Left lung (tissue), 10 donors: ENCODE measurements around the gene PKD1. TPM values are rescaled to one million over a fixed set of nuclear protein-coding genes. Genes with fewer than 3 reads are reported as not detected.

Experiments
- ATAC-seq: fragments of 200-7000 bp; cut with Tn5 transposase; one replicate; pipeline ENCODE4 v1.9.1; 2020; ENCODE audit warnings: moderate library complexity
- DNase-seq, 4 donors: peaks; one replicate each; pipeline ENCODE4 v3.0.0-alpha.2; 2013 to 2020
- H3K27ac ChIP-seq, 2 donors: fragments of 200-600 bp; sonication (generic) in 1 of 2; one replicate each; pipeline versions ENCODE4 v1.5.0 to v1.8.0; 2020 to 2021
- H3K27me3 ChIP-seq, 2 donors: fragments of 200-600 bp; sonication (generic) in 1 of 2; one replicate each; pipeline versions ENCODE4 v1.5.0 to v1.8.0; 2020 to 2021
- H3K36me3 ChIP-seq, 2 donors: fragments of 200-600 bp; sonication (generic) in 1 of 2; one replicate each; pipeline versions ENCODE4 v1.5.0 to v1.8.0; 2020 to 2021
- H3K4me1 ChIP-seq, 2 donors: fragments of 200-600 bp; one replicate each; pipeline ENCODE4 v1.8.0; 2021
- H3K4me3 ChIP-seq, 2 donors: fragments of 200-600 bp; sonication (generic) in 1 of 2; one replicate each; pipeline versions ENCODE4 v1.5.0 to v1.8.0; 2020 to 2021; ENCODE audit warnings: mild to moderate bottlenecking in 1 of 2
- H3K9me3 ChIP-seq, 2 donors: fragments of 200-600 bp; sonication (generic) in 1 of 2; one replicate each; pipeline versions ENCODE4 v1.5.0 to v1.8.0; 2020 to 2021
- CTCF ChIP-seq, 2 donors: fragments of 200-600 bp; sonication (generic) in 1 of 2; IDR thresholded peaks; one replicate each; pipeline versions ENCODE4 v1.5.0 to v1.8.0; 2021; ENCODE audit warnings: antibody characterized with exemption in 2 of 2
- intact Hi-C, 2 donors: fragments of 100-400 bp; cut with DNase I; formaldehyde crosslinking; loops; one replicate each; pipeline versions ENCODE4 v1.11.2 to v1.14.2; 2022
- polyA plus RNA-seq, 6 donors: library from polyadenylated mRNA; unstranded; fragments of 120-200 nt; gene quantifications; one replicate each; pipeline ENCODE4 v1.2.1, GENCODE V29; 2013; ENCODE audit not compliant: insufficient read length in 6 of 6
- total RNA-seq, 2 donors: library from RNA; stranded (reverse); fragmentation: NEBNext Ultra II Directional; extraction: Animal tissue kit (Norgen Biotek cat#: 25700); gene quantifications; one replicate each; pipeline ENCODE4 v1.2.1, GENCODE V29; 2021
- donor health status: DM: no; HTN: yes; CAD: no.
- donor health status: DM: no; HTN: no; CAD: no.

Gene PKD1
- total and polyA plus RNA-seq, 8 donors, result 63.2 to 165 (median 101) TPM

DNA sequence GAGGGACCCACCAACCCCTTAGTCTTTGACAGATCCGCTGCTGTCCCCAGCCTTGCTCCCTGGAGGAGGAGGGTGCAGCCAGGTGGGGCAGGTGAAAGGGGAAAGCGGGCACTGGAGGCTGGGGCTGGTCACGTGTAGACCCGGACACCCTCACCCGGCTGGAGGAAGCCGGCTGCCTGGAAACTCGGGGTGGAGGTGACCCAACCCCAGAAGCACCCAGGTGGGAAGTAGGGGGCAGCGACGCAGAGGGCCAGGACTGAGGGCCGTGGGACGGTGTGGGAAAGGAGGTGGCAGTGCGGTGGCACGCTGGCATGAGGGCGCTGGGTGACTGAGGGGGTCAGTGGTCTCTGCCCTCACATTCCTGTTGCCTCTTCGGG, 22.6 kb upstream of the PKD1 start:
- peak in 1 of 4 donors; percentile 78 for DNase-seq
- peaks cover 41 to 66% of the 10 kb centered on the region in 2 donors for H3K4me1 ChIP-seq

GRCh38 chr16:2157480-2158261, 22.0 kb upstream of the PKD1 start:
- DNase-seq (peak in 1 of 4 donors; percentile 72), ATAC-seq (no peak)
- no peak for TF ChIP-seq CTCF (IDR thresholded peaks at IDR 0.05)
- Histone ChIP-seq H3K36me3 (peaks cover 0 to 15% of the 10 kb centered on the region in 2 donors), H3K9me3 (no peaks in the 10 kb centered on the region), H3K4me1 (peaks cover 47 to 72% of the 10 kb centered on the region in 2 donors), H3K27me3 (no peaks in the 10 kb centered on the region), H3K27ac (no peak overlapping the region), H3K4me3 (peak overlapping the region in 1 of 2 donors; percentile 81)
- intact Hi-C loops, result no loop called here

More for the DNA sequence above, 22.6 kb upstream of the PKD1 start:
- no peaks in the 10 kb centered on the region for H3K27me3 ChIP-seq
- H3K27ac ChIP-seq, result peak overlapping the region in 1 of 2 donors; percentile 65
- H3K36me3 ChIP-seq, result peaks cover 0 to 15% of the 10 kb centered on the region in 2 donors
- no peaks in the 10 kb centered on the region for H3K9me3 ChIP-seq
- H3K4me3 ChIP-seq, result no peak overlapping the region
- intact Hi-C loops, result no loop called here
- TF ChIP-seq CTCF (IDR thresholded peaks at IDR 0.05), result no peak
- ATAC-seq, result no peak

DNA sequence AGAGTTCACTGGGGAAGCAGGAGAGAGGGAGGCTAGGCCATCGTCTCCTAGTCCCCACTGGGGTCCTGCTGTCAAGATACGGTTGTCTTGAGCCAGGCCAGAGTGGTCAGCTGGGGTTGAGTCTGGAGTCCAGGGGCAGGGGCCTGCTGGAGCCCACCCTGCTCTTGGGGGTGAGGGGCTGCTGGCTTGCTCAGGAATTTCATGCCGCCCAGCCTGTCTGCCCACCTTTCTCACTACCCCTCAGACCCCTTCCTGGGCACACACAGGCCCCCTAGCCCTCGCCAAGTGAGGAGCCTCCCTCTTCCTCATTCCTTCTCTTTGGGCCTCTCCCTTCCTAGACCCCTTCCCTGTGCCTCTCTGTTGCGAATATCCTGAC, 21.1 kb upstream of the PKD1 start:
- Histone ChIP-seq H3K4me3 (peak overlapping the region in 1 of 2 donors; percentile 81), H3K9me3 (no peaks in the 10 kb centered on the region), H3K36me3 (peaks cover 0 to 19% of the 10 kb centered on the region in 2 donors), H3K4me1 (peaks cover 56 to 77% of the 10 kb centered on the region in 2 donors), H3K27ac (no peak overlapping the region), H3K27me3 (no peaks in the 10 kb centered on the region)
- intact Hi-C loops, result no loop called here
- DNase-seq (peak in 1 of 4 donors; percentile 66), ATAC-seq (no peak)
- no peak for TF ChIP-seq CTCF (IDR thresholded peaks at IDR 0.05)

DNA sequence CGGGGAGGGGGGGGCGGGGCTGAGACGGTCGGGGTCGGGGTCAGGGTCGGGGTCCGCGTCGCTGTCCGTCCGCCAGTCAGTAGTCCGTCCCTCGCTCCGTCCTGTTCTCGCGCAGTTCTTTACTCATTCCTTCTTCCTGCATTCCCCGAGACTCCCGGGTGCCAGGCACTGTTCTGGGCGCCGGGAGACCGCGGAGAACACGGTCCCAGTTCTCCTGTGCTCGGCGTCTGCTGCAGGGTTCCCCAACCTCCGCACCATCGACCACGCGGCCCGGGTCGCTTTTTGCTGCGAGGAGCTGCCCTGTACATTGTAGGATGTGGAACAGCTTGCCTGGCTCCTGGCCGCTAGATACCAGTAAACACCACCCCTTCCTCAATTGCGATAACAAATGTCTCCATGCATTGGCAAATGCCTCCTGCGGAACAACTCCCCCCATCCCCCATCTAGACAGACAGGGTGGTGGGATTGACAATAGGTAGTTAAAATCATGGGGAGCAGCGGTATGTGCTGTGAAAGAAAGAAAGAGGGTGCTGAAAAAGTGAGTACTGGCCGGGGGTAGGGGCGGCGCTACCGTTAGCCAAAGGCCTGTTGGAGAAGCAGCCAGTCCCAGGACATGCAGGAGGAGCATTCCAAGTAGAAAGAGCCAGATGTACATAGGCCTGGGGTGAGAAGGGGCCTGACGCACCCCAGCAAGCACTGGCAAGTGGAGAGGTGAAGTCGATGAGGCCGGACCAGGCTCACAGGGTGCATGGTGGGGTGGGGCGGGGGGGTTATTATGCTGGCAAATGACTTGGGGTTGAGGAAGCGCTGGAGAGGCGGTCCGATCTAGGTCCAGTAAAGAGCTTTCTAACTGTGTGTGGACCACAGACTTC, 20.5 kb upstream of the PKD1 start:
- Histone ChIP-seq H3K36me3 (peaks cover 0 to 22% of the 10 kb centered on the region in 2 donors), H3K27ac (peak overlapping the region; percentile 67 to 93), H3K4me1 (peaks cover 58 to 83% of the 10 kb centered on the region in 2 donors), H3K27me3 (no peaks in the 10 kb centered on the region), H3K4me3 (peak overlapping the region; percentile 49 to 81), H3K9me3 (no peaks in the 10 kb centered on the region)
- peak in 1 of 4 donors; percentile 85 for DNase-seq
- no peak for TF ChIP-seq CTCF (IDR thresholded peaks at IDR 0.05)
- intact Hi-C loops, result no loop called here
- ATAC-seq, result no peak
